ENCODE data around the gene FBLL1. TPM values are rescaled to one million over a fixed set of nuclear protein-coding genes. Genes with fewer than 3 reads are reported as not detected.
"Not testable (repeated sequence)": the region's sequence is repeated elsewhere in the genome, so short reads cannot be mapped to it uniquely, and the experiment has no call there.

Gene FBLL1
- total RNA-seq = not detected
- long read RNA-seq = 0 reads

GRCh38 chr5:168528521-168529373 lies at the start of gene FBLL1:
Gene FBLL1, plus strand, starts transcription at chr5:168529305. Its CDS starts 200 bp downstream, at chr5:168529505.
- ATAC-seq (no peak), DNase-seq (peak; percentile 37)
- intact Hi-C loops (cut with micrococcal nuclease) = no loop called here

- intact Hi-C loops (cut with micrococcal nuclease) = no loop called here
- no peak for DNase-seq
- no peak for ATAC-seq
Measured at GRCh38 chr5:168480601-168481000, 48.5 kb upstream of the FBLL1 start.

- ATAC-seq (no peak), DNase-seq (no peak)
- intact Hi-C loops (cut with micrococcal nuclease) = no loop called here
Measured at GRCh38 chr5:168481330-168481788, 47.7 kb upstream of the FBLL1 start.

GRCh38 chr5:168482361-168482760 lies 46.7 kb upstream of the FBLL1 start:
- no peak for DNase-seq
- intact Hi-C loops (cut with micrococcal nuclease) = no loop called here
- no peak for ATAC-seq

- ATAC-seq = peak; percentile 100
- intact Hi-C loops (cut with micrococcal nuclease) = no loop called here
- DNase-seq = peak; percentile 95
Measured at GRCh38 chr5:168486136-168486879, 42.8 kb upstream of the FBLL1 start, which contains the start of gene RARS1. Gene RARS1, plus strand, starts transcription at chr5:168486471. Its CDS starts 28 bp downstream, at chr5:168486499.

- no peak for DNase-seq
- no peak for ATAC-seq
- intact Hi-C loops (cut with micrococcal nuclease) = no loop called here
Measured at GRCh38 chr5:168489059-168489458, 40.0 kb upstream of the FBLL1 start.

GRCh38 chr5:168494057-168494555 lies 35.0 kb upstream of the FBLL1 start:
- no peak for ATAC-seq
- intact Hi-C loops (cut with micrococcal nuclease) = no loop called here
- DNase-seq = no peak

- DNase-seq (no peak), ATAC-seq (no peak)
- intact Hi-C loops (cut with micrococcal nuclease) = no loop called here
Measured at GRCh38 chr5:168502563-168503237, 26.4 kb upstream of the FBLL1 start.

GRCh38 chr5:168513861-168514428 lies 15.2 kb upstream of the FBLL1 start:
- intact Hi-C loops (cut with micrococcal nuclease) = no loop called here
- ATAC-seq = no peak
- DNase-seq = no peak

GRCh38 chr5:168525856-168526255 lies 3.2 kb upstream of the FBLL1 start:
- intact Hi-C loops (cut with micrococcal nuclease) = no loop called here
- no peak for ATAC-seq
- no peak for DNase-seq

- ATAC-seq = no peak
- no peak for DNase-seq
- intact Hi-C loops (cut with micrococcal nuclease) = no loop called here
Measured at GRCh38 chr5:168527756-168528295, 1.3 kb upstream of the FBLL1 start.

GRCh38 chr5:168529374-168530234 lies 499 bp downstream of the FBLL1 start:
- intact Hi-C loops (cut with micrococcal nuclease) = no loop called here
- DNase-seq = peak; percentile 34
- no peak for ATAC-seq

- ATAC-seq (no peak), DNase-seq (no peak)
- intact Hi-C loops (cut with micrococcal nuclease) = no loop called here
Measured at GRCh38 chr5:168530621-168531150, 1.6 kb downstream of the FBLL1 start.

GRCh38 chr5:168531191-168531590 lies 2.1 kb downstream of the FBLL1 start:
- no peak for DNase-seq
- intact Hi-C loops (cut with micrococcal nuclease) = no loop called here
- ATAC-seq = no peak

- DNase-seq (no peak), ATAC-seq (no peak)
- intact Hi-C loops (cut with micrococcal nuclease) = no loop called here
Measured at GRCh38 chr5:168531987-168532864, 3.1 kb downstream of the FBLL1 start.

- intact Hi-C loops (cut with micrococcal nuclease); DNase-seq; ATAC-seq: not testable (repeated sequence)
Measured at GRCh38 chr5:168534351-168534750, 5.2 kb downstream of the FBLL1 start.

GRCh38 chr5:168537176-168537575 lies 8.1 kb downstream of the FBLL1 start:
- no peak for ATAC-seq
- DNase-seq = no peak
- intact Hi-C loops (cut with micrococcal nuclease) = no loop called here
